HG03520 (cell line): Measurements from ENCODE around the gene CYP3A7.
"Not testable (repeated sequence)": the region's sequence is repeated elsewhere in the genome, so short reads cannot be mapped to it uniquely, and the experiment has no call there.

Source experiments
- ATAC-seq: cut with Tn5 transposase; IDR thresholded peaks from one replicate; pipeline ENCODE4 v1.9.1; 2021; ENCODE audit warnings: mild to moderate bottlenecking, moderate library complexity; ENCODE audit not compliant: unreplicated experiment

Gene CYP3A7

GRCh38 chr7:99742737-99743394 lies 7.9 kb upstream of the CYP3A7 start:
- ATAC-seq = no peak

- no peak for ATAC-seq
Measured at GRCh38 chr7:99741441-99741795, 6.4 kb upstream of the CYP3A7 start.

- ATAC-seq = no peak
Measured at GRCh38 chr7:99740573-99741440, 5.8 kb upstream of the CYP3A7 start.

GRCh38 chr7:99739699-99740572 lies 4.9 kb upstream of the CYP3A7 start:
- ATAC-seq = no peak

- ATAC-seq = no peak
Measured at GRCh38 chr7:99737726-99738125, 2.7 kb upstream of the CYP3A7 start.

GRCh38 chr7:99736667-99737066 lies 1.7 kb upstream of the CYP3A7 start:
- ATAC-seq = not testable (repeated sequence)

DNA sequence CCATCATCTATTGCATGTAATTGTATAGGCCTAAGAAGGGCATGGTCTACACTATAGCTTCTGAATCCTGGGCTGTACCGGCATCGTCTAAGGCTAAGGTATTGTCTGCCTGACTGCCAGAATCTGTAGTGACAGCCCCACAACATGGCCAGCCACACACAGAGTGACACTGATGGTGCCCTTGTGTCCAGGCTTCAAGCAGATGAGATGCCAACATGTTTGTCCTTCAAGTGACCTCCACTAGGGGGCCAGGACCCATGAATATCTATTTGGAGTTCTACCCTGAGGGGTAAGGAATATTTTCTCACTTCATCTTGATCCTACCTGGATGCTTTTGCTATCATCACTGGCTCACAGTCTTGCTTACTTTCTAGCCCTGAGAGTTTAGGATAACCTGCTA lies 1.5 kb downstream of the CYP3A7 start:
- no peak for ATAC-seq

DNA sequence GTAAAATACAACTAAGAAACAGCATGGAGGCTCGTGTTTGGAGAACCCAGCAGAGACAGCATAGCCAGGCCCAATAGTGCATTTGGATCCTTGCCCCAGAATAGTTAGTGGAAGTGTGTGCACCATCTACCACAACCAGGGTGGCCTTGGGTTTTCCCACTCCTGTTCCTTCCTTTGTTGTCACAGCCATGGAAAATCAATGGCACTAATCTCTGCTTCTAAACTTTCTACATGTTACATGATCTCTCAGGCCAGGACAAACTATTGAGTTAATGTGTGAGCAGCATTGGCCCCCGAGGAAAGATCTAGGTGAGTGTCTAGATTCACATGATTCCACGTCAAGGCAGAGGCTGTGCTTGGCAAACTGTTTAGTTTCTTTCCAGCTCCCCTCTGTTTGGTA lies 2.0 kb downstream of the CYP3A7 start:
- ATAC-seq = no peak

- no peak for ATAC-seq
Measured at GRCh38 chr7:99731638-99732374, 3.2 kb downstream of the CYP3A7 start.

DNA sequence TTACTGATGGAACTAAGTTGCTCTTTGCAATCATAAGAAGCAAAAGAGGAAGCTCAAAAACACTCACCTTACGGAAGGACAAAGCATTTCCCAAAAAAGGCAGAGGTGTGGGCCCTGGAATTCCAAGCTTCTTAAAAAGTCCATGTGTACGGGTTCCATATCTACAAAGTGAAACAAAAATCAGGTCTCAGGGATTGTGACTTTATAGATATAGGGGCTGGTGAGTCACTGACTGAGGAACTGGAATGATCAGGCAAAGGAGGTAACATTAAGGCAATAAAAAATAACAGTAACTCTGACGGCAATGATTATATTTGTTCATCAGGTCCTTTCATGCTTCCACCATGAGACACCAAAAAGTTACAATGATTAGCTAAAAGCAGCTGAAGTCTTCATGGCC lies 4.0 kb downstream of the CYP3A7 start:
- ATAC-seq = no peak

GRCh38 chr7:99730238-99730810 lies 4.7 kb downstream of the CYP3A7 start:
- ATAC-seq = no peak

GRCh38 chr7:99729486-99730237 lies 5.3 kb downstream of the CYP3A7 start:
- no peak for ATAC-seq

- no peak for ATAC-seq
Measured at GRCh38 chr7:99728615-99729014, 6.4 kb downstream of the CYP3A7 start.

DNA sequence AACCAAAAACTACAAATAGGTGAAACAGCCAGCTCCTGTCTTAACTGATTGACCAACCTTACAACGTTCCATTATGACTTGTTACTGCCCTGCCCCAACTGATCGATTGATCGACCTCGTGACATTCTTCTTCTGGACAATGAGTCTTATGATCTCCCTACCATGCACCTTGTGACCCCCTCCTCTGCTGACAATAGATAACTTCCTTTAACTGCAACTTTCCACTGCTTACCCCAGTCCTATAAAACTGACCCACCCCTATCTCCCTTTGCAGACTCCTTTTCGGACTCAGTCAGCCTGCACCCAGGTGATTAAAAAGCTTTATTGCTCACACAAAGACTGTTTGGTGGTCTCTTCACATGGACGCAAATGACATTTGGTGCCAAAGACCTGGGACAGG lies 11.8 kb downstream of the CYP3A7 start:
- not testable (repeated sequence) for ATAC-seq

GRCh38 chr7:99720800-99721595 lies 14.0 kb downstream of the CYP3A7 start:
- no peak for ATAC-seq

- ATAC-seq = no peak
Measured at GRCh38 chr7:99719996-99720769, 14.8 kb downstream of the CYP3A7 start.

- ATAC-seq = no peak
Measured at GRCh38 chr7:99713995-99714570, 20.9 kb downstream of the CYP3A7 start.
